HG02840 (cell line): Measurements from ENCODE around the gene FAM47E.

ENCODE experiments used
- ATAC-seq: cut with Tn5 transposase; IDR thresholded peaks from one replicate; pipeline ENCODE4 v1.9.1; 2021; ENCODE audit warnings: mild to moderate bottlenecking, moderate library complexity, moderate number of reproducible peaks; ENCODE audit not compliant: unreplicated experiment, low FRiP score

Gene FAM47E

GRCh38 chr4:76296286-76296820 is 44.8 kb downstream of the FAM47E start:
- no peak for ATAC-seq

GRCh38 chr4:76298227-76298626 is 46.7 kb downstream of the FAM47E start:
- ATAC-seq = no peak

- no peak for ATAC-seq
Observed at GRCh38 chr4:76300012-76300411, 48.5 kb downstream of the FAM47E start.

- ATAC-seq = peak; percentile 99
Observed at GRCh38 chr4:76301068-76301774, 49.7 kb downstream of the FAM47E start.

GRCh38 chr4:76301775-76302162 is 50.2 kb downstream of the FAM47E start:
- no peak for ATAC-seq

- ATAC-seq = no peak
Observed at GRCh38 chr4:76302826-76303438, 51.4 kb downstream of the FAM47E start.

GRCh38 chr4:76305033-76305687 is 53.6 kb downstream of the FAM47E start:
- no peak for ATAC-seq

GRCh38 chr4:76305971-76306881 is 54.7 kb downstream of the FAM47E start, which contains the start of gene STBD1:
Gene STBD1 (plus strand): TSS chr4:76306733. CDS start chr4:76306770, 37 bp downstream.
- ATAC-seq = no peak

- ATAC-seq = no peak
Observed at GRCh38 chr4:76306882-76307659, 55.5 kb downstream of the FAM47E start.

GRCh38 chr4:76307660-76308014 is 56.1 kb downstream of the FAM47E start:
- no peak for ATAC-seq

GRCh38 chr4:76308548-76308947 is 57.0 kb downstream of the FAM47E start:
- ATAC-seq = no peak

- ATAC-seq = no peak
Observed at GRCh38 chr4:76309939-76310550, 58.5 kb downstream of the FAM47E start.

GRCh38 chr4:76310683-76311082 is 59.2 kb downstream of the FAM47E start:
- ATAC-seq = no peak

- ATAC-seq = no peak
Observed at GRCh38 chr4:76311896-76312331, 60.4 kb downstream of the FAM47E start.

GRCh38 chr4:76312457-76312856 is 60.9 kb downstream of the FAM47E start:
- ATAC-seq = no peak

- ATAC-seq = no peak
Observed at GRCh38 chr4:76313547-76313946, 62.0 kb downstream of the FAM47E start.

GRCh38 chr4:76315267-76315918 is 63.9 kb downstream of the FAM47E start:
- ATAC-seq = no peak

GRCh38 chr4:76316131-76316530 is 64.6 kb downstream of the FAM47E start:
- ATAC-seq = no peak

- no peak for ATAC-seq
Observed at GRCh38 chr4:76322236-76322635, 70.7 kb downstream of the FAM47E start.
